GM21515 (cell line): ENCODE data around the gene SLC8A3.

Experiments
- ATAC-seq: cut with Tn5 transposase; IDR thresholded peaks from one replicate; pipeline ENCODE4 v1.9.1; 2021; ENCODE audit not compliant: unreplicated experiment

Gene SLC8A3

GRCh38 chr14:70002589-70003346 is 186.0 kb downstream of the SLC8A3 start:
- ATAC-seq = no peak

GRCh38 chr14:70000601-70001000 is 188.2 kb downstream of the SLC8A3 start:
- no peak for ATAC-seq

- no peak for ATAC-seq
These were observed 189.5 kb downstream of the SLC8A3 start for GRCh38 chr14:69999261-69999674.

- ATAC-seq = no peak
These were observed 190.9 kb downstream of the SLC8A3 start for GRCh38 chr14:69997849-69998248.

- no peak for ATAC-seq
These were observed 192.5 kb downstream of the SLC8A3 start for GRCh38 chr14:69996216-69996615.
